ENCODE data around the gene SDCCAG8. TPM values are rescaled to one million over a fixed set of nuclear protein-coding genes. Genes with fewer than 3 reads are reported as not detected.

Gene SDCCAG8
- polyA plus RNA-seq, 1 experiment: 34.1 TPM

- Histone ChIP-seq H3K4me3 (ENCODE audit: low read depth, low read length) (no peak overlapping the region), H3K27ac (ENCODE audit: low read depth, low read length) (no peak overlapping the region), H3K9me3 (ENCODE audit: control insufficient read depth, insufficient read depth, low read length) (no peaks in the 10 kb centered on the region), H3K27me3 (ENCODE audit: control insufficient read depth, insufficient read depth, low read length) (no peaks in the 10 kb centered on the region)
- DNase-seq (ENCODE audit: low read depth, low spot score): no peak
- POLR2A ChIA-PET: no interaction called here
- no peak for TF ChIP-seq CTCF (IDR thresholded peaks at IDR 0.05; ENCODE audit: low read depth, low read length)
- CTCF ChIA-PET: no interaction called here
Measured at GRCh38 chr1:243447347-243447746, 191.5 kb downstream of the SDCCAG8 start.

- H3K4me3 ChIP-seq (ENCODE audit: low read depth, low read length): no peak overlapping the region
- no peak for TF ChIP-seq CTCF (IDR thresholded peaks at IDR 0.05; ENCODE audit: low read depth, low read length)
- H3K27ac ChIP-seq (ENCODE audit: low read depth, low read length): no peak overlapping the region
- no peak for DNase-seq (ENCODE audit: low read depth, low spot score)
- no peaks in the 10 kb centered on the region for H3K9me3 ChIP-seq (ENCODE audit: control insufficient read depth, insufficient read depth, low read length)
- no peaks in the 10 kb centered on the region for H3K27me3 ChIP-seq (ENCODE audit: control insufficient read depth, insufficient read depth, low read length)
- POLR2A ChIA-PET: no interaction called here
- CTCF ChIA-PET: no interaction called here
Measured at GRCh38 chr1:243447844-243448243, 192.0 kb downstream of the SDCCAG8 start.

- no peaks in the 10 kb centered on the region for H3K27me3 ChIP-seq (ENCODE audit: control insufficient read depth, insufficient read depth, low read length)
- no peak for TF ChIP-seq CTCF (IDR thresholded peaks at IDR 0.05; ENCODE audit: low read depth, low read length)
- H3K9me3 ChIP-seq (ENCODE audit: control insufficient read depth, insufficient read depth, low read length): no peaks in the 10 kb centered on the region
- no peak overlapping the region for H3K27ac ChIP-seq (ENCODE audit: low read depth, low read length)
- no peak for DNase-seq (ENCODE audit: low read depth, low spot score)
- ChIA-PET CTCF (interaction anchor here (0.6 kb wide), 1 partner anchor 105 kb away, joined by 3 read pairs; no protein-coding TSS in a partner anchor), POLR2A (no interaction called here)
- H3K4me3 ChIP-seq (ENCODE audit: low read depth, low read length): no peak overlapping the region
Measured at GRCh38 chr1:243449373-243449772, 193.5 kb downstream of the SDCCAG8 start.

GRCh38 chr1:243452092-243452491, 196.3 kb downstream of the SDCCAG8 start:
- no peak for DNase-seq (ENCODE audit: low read depth, low spot score)
- ChIA-PET CTCF (interaction anchor here (0.6 kb wide), 1 partner anchor 167 kb away, joined by 3 read pairs; no protein-coding TSS in a partner anchor), POLR2A (no interaction called here)
- TF ChIP-seq CTCF (IDR thresholded peaks at IDR 0.05; ENCODE audit: low read depth, low read length): no peak
- H3K4me3 ChIP-seq (ENCODE audit: low read depth, low read length): no peak overlapping the region
- no peak overlapping the region for H3K27ac ChIP-seq (ENCODE audit: low read depth, low read length)
- no peaks in the 10 kb centered on the region for H3K9me3 ChIP-seq (ENCODE audit: control insufficient read depth, insufficient read depth, low read length)
- no peaks in the 10 kb centered on the region for H3K27me3 ChIP-seq (ENCODE audit: control insufficient read depth, insufficient read depth, low read length)

- H3K27ac ChIP-seq (ENCODE audit: low read depth, low read length): no peak overlapping the region
- no peak for TF ChIP-seq CTCF (IDR thresholded peaks at IDR 0.05; ENCODE audit: low read depth, low read length)
- H3K9me3 ChIP-seq (ENCODE audit: control insufficient read depth, insufficient read depth, low read length): no peaks in the 10 kb centered on the region
- DNase-seq (ENCODE audit: low read depth, low spot score): no peak
- H3K27me3 ChIP-seq (ENCODE audit: control insufficient read depth, insufficient read depth, low read length): no peaks in the 10 kb centered on the region
- no peak overlapping the region for H3K4me3 ChIP-seq (ENCODE audit: low read depth, low read length)
- ChIA-PET POLR2A (no interaction called here), CTCF (no interaction called here)
Measured at GRCh38 chr1:243454328-243454997, 198.6 kb downstream of the SDCCAG8 start.
